Endothelial cell of umbilical vein (primary cell): ENCODE results near the gene HCRT. TPM values are rescaled to one million over a fixed set of nuclear protein-coding genes. Genes with fewer than 3 reads are reported as not detected.

Source experiments
- BruUV-seq: library from RNA; stranded (reverse); fragments of 400-500 nt; replicated peaks from 2 replicates; lab custom pipeline; 2021; lab: Mats Ljungman, UMichigan
- CTCF ChIA-PET: fragments of 300-600, 350-600 bp; sonication (Branson Sonifier 250); formaldehyde crosslinking; loops from one replicate; lab custom pipeline; 2021; ENCODE audit warnings: antibody characterized with exemption, inconsistent platforms; lab: Charles Lee
- POLR2A ChIA-PET: fragments of 300-600, 350-600 bp; sonication (Branson Sonifier 250); formaldehyde crosslinking; loops from one replicate; lab custom pipeline; 2021; ENCODE audit warnings: antibody characterized with exemption, inconsistent platforms; lab: Charles Lee
- DNase-seq: peaks from one replicate; pipeline ENCODE4 v3.0.0-alpha.2; 2011; ENCODE audit warnings: low read depth, low spot score
- FAIRE-seq: peaks from 2 replicates; lab custom pipeline; 2011; peaks lifted over from hg19 to GRCh38; lab: Jason Lieb, UNC
- H2AFZ ChIP-seq: 2 replicates; pipeline ENCODE4 v1.6.0; 2012; ENCODE audit warnings: low read depth, low read length, control low read depth, inconsistent platforms
- H3K27ac ChIP-seq: 2 replicates; pipeline ENCODE4 v1.5.1; 2011; ENCODE audit warnings: low read depth, mild to moderate bottlenecking, control low read depth, low read length, moderate library complexity; ENCODE audit not compliant: insufficient read depth
- H3K27me3 ChIP-seq, 2 experiments: 2 replicates each; pipeline versions ENCODE4 v1.6.0 to v1.6.1; 2011; ENCODE audit warnings: low read length in 2 of 2, mixed read lengths in 1 of 2; ENCODE audit not compliant: control insufficient read depth in 2 of 2, insufficient read depth in 2 of 2
- H3K36me3 ChIP-seq, 2 experiments: 2 replicates in 1 of 2; 3 replicates in 1 of 2; pipeline ENCODE4 v1.5.1; 2011; ENCODE audit warnings: low read length in 2 of 2, mild to moderate bottlenecking in 1 of 2, moderate library complexity in 1 of 2; ENCODE audit not compliant: control insufficient read depth in 2 of 2, insufficient read depth in 2 of 2; ENCODE audit errors: extremely low read depth in 1 of 2
- H3K4me1 ChIP-seq: 3 replicates; pipeline ENCODE4 v1.5.1; 2011; ENCODE audit warnings: mild to moderate bottlenecking, low read length; ENCODE audit not compliant: control insufficient read depth, insufficient read depth; ENCODE audit errors: extremely low read depth
- H3K4me2 ChIP-seq: 2 replicates; pipeline ENCODE4 v1.6.1; 2011; ENCODE audit warnings: low read length, control low read depth, mixed read lengths; ENCODE audit not compliant: insufficient read depth
- H3K4me3 ChIP-seq, 3 experiments: fragments of 200-600 bp in 1 of 3; sonication (generic), shearing (Covaris generic) in 1 of 3; replicated peaks in 1 of 3; 2 replicates each; pipeline ENCODE4 v1.5.1; 2011 to 2016; ENCODE audit warnings: control low read depth in 3 of 3, low read length in 3 of 3, mild to moderate bottlenecking in 2 of 3, inconsistent platforms in 1 of 3, low read depth in 1 of 3, moderate library complexity in 1 of 3; ENCODE audit not compliant: insufficient read depth in 1 of 3
- H3K79me2 ChIP-seq: 2 replicates; pipeline ENCODE4 v1.6.0; 2012; ENCODE audit warnings: low read length, inconsistent platforms; ENCODE audit not compliant: control insufficient read depth, insufficient read depth
- H3K9ac ChIP-seq: replicated peaks from 2 replicates; pipeline ENCODE3; 2011; ENCODE audit warnings: low read length, control low read depth; ENCODE audit not compliant: insufficient read depth; ENCODE audit errors: extremely low read depth
- H3K9me1 ChIP-seq: replicated peaks from 3 replicates; pipeline ENCODE4 v1.6.0; 2011; ENCODE audit warnings: mild to moderate bottlenecking, low read length; ENCODE audit not compliant: control insufficient read depth, insufficient read depth; ENCODE audit errors: extremely low read depth
- H3K9me3 ChIP-seq: replicated peaks from 2 replicates; pipeline ENCODE4 v1.5.1; 2012; ENCODE audit warnings: low read length, inconsistent platforms; ENCODE audit not compliant: control insufficient read depth, insufficient read depth
- H4K20me1 ChIP-seq: replicated peaks from 2 replicates; pipeline ENCODE3; 2011; ENCODE audit warnings: mild to moderate bottlenecking, low read length; ENCODE audit not compliant: control insufficient read depth, insufficient read depth; ENCODE audit errors: extremely low read depth
- CTCF ChIP-seq, 2 donors: IDR thresholded peaks; 1 replicate in 1 of 2; 2 replicates in 1 of 2; pipeline ENCODE4 v1.5.1; 2011; ENCODE audit warnings: low read length in 2 of 2, mild to moderate bottlenecking in 2 of 2, moderate library complexity in 2 of 2, control low read depth in 1 of 2, inconsistent platforms in 1 of 2, low read depth in 1 of 2; ENCODE audit not compliant: insufficient read depth in 1 of 2; ENCODE audit errors: extremely low read depth in 1 of 2
- EZH2 ChIP-seq: IDR thresholded peaks from 2 replicates; pipeline ENCODE4 v1.6.1; 2012; ENCODE audit warnings: borderline replicate concordance, low read depth, mild to moderate bottlenecking, moderate library complexity, low read length, inconsistent platforms; ENCODE audit not compliant: severe bottlenecking
- FOS ChIP-seq: IDR thresholded peaks from 2 replicates; pipeline ENCODE4 v1.6.1; 2011; ENCODE audit warnings: mild to moderate bottlenecking, low read length, moderate library complexity, borderline replicate concordance; ENCODE audit not compliant: insufficient read depth
- JUN ChIP-seq: IDR thresholded peaks from 2 replicates; pipeline ENCODE4 v1.6.1; 2011; ENCODE audit warnings: borderline replicate concordance, low read depth; ENCODE audit not compliant: insufficient read length, insufficient read depth
- POLR2A ChIP-seq: IDR thresholded peaks from 2 replicates; pipeline ENCODE4 v1.6.1; 2012; ENCODE audit warnings: low read depth, mild to moderate bottlenecking, control low read depth, low read length
- POLR2AphosphoS5 ChIP-seq: IDR thresholded peaks from 2 replicates; pipeline ENCODE4 v1.6.1; 2012; ENCODE audit warnings: low read depth, mild to moderate bottlenecking, control low read depth, low read length, moderate library complexity; ENCODE audit not compliant: insufficient read depth
- dilution Hi-C: fragments of 300-500 bp; cut with MboI; formaldehyde crosslinking; loops from one replicate; pipeline ENCODE4 v1.15.0; 2019; ENCODE audit warnings: low sequenced_read_pairs; ENCODE audit not compliant: extremely low pct_ligation_motif_present
- intact Hi-C: fragments of 100-400 bp; cut with micrococcal nuclease; formaldehyde crosslinking; loops from one replicate; pipeline ENCODE4 v1.10.0; 2022
- polyA plus RNA-seq, 4 experiments: library from polyadenylated mRNA; depleted of rRNA in 3 of 4; stranded (reverse) in 3 of 4; unstranded in 1 of 4; fragments of >200 nt; gene quantifications; 2 replicates each; pipeline versions ENCODE4 v1.2.1 to v1.2.3, GENCODE V29; 2011 to 2012; ENCODE audit warnings: missing spikeins in 1 of 4
- total RNA-seq: library from RNA; stranded (reverse); gene quantifications from 2 replicates; pipeline ENCODE4 v1.2.3, GENCODE V29; 2021
- TF ChIP-seq, protein P1 (sequence below): IDR thresholded peaks from 2 replicates; pipeline ENCODE4 v1.6.1; 2011; ENCODE audit not compliant: insufficient read depth, insufficient read length

HCRT gene
- total and polyA plus RNA-seq, 2 donors (not counting 3 experiments of a cell fraction or from before 2014, with no cell fraction given): not detected

DNA sequence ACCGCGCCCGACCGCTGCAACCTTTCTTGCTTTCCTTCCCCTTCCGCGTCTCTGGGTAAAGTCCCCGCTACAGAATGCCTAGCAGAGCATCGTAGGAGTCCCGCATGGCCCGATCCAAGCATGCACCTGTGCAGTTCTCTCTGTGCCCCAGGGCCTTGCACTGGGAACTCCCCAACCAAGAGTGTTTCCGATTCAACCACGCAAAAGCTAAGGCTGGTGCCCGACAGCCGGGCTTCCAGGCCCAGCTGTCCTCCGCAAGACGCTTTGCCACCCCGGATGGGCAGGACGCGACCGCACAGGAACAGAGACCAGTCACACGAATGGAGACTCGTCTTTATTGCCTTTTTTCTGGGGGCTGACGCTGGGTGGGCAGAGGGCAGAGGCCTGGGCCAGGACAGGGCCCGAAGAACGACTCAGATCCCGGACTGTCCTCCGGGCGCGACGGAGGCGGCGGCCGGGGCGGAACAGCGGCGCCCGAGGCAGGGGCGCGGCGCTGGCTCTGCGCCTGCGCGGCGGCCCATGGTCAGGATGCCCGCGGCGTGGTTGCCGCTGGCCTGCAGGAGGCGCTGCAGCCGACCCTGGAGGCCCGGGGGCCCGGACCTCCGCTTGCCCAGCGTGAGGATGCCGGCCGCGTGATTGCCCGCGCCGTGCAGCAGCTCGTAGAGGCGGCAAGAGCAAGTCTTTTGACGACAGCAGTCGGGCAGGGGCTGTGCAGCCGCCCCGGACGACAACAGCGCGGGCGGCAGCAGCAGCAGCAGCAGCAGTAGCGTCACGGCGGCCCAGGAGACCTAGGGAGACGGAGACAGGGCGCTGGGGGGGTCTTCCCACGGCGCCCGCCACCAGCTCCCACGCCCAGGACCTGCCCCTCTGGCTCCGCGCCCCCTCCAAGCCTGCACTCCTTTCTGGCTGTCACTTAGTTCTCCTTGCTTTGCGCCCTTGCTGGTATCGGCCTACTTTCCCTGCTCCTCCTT, 1.2 kb downstream of the HCRT start:
- ChIA-PET CTCF (interaction anchor here (0.7 to 5.6 kb wide), 9 partner anchors 10 to 343 kb away, joined by 3 to 52 read pairs (median 3); partner anchors contain the start of genes GHDC and KAT2A), POLR2A (no interaction called here)
- Histone ChIP-seq H3K27ac (peak overlapping the region; percentile 16), H3K79me2 (no peaks in the 10 kb centered on the region), H3K4me2 (peak overlapping the region; percentile 78), H2AFZ (peak overlapping the region; percentile 95), H3K36me3 (no peaks in the 10 kb centered on the region), H3K9me3 (no peaks in the 10 kb centered on the region), H3K9me1 (no peaks in the 10 kb centered on the region), H3K27me3 (peaks cover 9 to 13% of the 10 kb centered on the region in 2 experiments), H3K4me3 (peak overlapping the region; percentile 35 to 51 (median 45)), H3K9ac (peak overlapping the region; percentile 52), H4K20me1 (no peaks in the 10 kb centered on the region), H3K4me1 (peaks cover 14% of the 10 kb centered on the region)
- BruUV-seq: no TSS peak
- peak; percentile 79 for FAIRE-seq
- dilution Hi-C loops (no loop called here), intact Hi-C loops (loop anchor here (1.0 to 5.0 kb wide), 3 partner anchors 52 to 343 kb away; no protein-coding TSS in a partner anchor)
- peak; percentile 86 to 99 for TF ChIP-seq CTCF (IDR thresholded peaks at IDR 0.05; ENCODE audit: extremely low read depth in 1 of 2, insufficient read depth in 1 of 2, low read depth in 1 of 2, low read length in 2 of 2)
- peak; percentile 70 for TF ChIP-seq POLR2AphosphoS5
- TF ChIP-seq, protein P1, sequence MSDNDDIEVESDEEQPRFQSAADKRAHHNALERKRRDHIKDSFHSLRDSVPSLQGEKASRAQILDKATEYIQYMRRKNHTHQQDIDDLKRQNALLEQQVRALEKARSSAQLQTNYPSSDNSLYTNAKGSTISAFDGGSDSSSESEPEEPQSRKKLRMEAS: peak; percentile 62
- peak; percentile 38 for TF ChIP-seq POLR2A
- TF ChIP-seq FOS: no peak
- TF ChIP-seq JUN: no peak
- TF ChIP-seq EZH2: no peak
- DNase-seq: peak; percentile 70
